K562 (cell line): ENCODE results near the gene CKAP2. TPM values are rescaled to one million over a fixed set of nuclear protein-coding genes. Genes with fewer than 3 reads are reported as not detected.
A peak's percentile ranks its signal among the peaks of the same experiment; 100 is the strongest.

ENCODE experiments used
- C11orf30 ChIP-seq: fragments of 450-650 bp; IDR thresholded peaks from 2 replicates; pipeline ENCODE4 v1.6.1; 2016; ENCODE audit warnings: low read depth, mild to moderate bottlenecking
- ELF1 ChIP-seq: fragments of 200-800 bp; sonication (Bioruptor generic); IDR thresholded peaks from 2 replicates; pipeline ENCODE4 v1.6.1; 2016; ENCODE audit warnings: missing genetic modification characterization, missing compliant biosample characterization
- MAZ ChIP-seq, 2 experiments: fragments of 450-650 bp in 1 of 2; sonication (generic) in 1 of 2; formaldehyde crosslinking; IDR thresholded peaks in 1 of 2; conservative IDR thresholded peaks in 1 of 2; 2 replicates each; pipeline versions ENCODE4 v1.4.0 to v1.5.0; 2020; ENCODE audit warnings: mild to moderate bottlenecking in 1 of 2, missing genetic modification reagents in 1 of 2
- POU5F1 ChIP-seq: fragments of 150-350 bp; IDR thresholded peaks from 2 replicates; pipeline ENCODE4 v1.6.1; 2014; ENCODE audit warnings: borderline replicate concordance, low read length, low read depth, mild to moderate bottlenecking; ENCODE audit not compliant: partially characterized antibody
- RBBP5 ChIP-seq: fragments of 200-600 bp; sonication (generic); IDR thresholded peaks from 2 replicates; pipeline ENCODE4 v1.6.1; 2012; ENCODE audit warnings: borderline replicate concordance, mild to moderate bottlenecking, low read length, control low read depth, inconsistent platforms; ENCODE audit not compliant: insufficient read depth, poor library complexity, severe bottlenecking
- SAFB ChIP-seq: fragments of 200-400 bp; formaldehyde crosslinking; IDR thresholded peaks from 2 replicates; pipeline ENCODE4 v1.6.1; 2017; ENCODE audit warnings: low read depth, low read length, borderline replicate concordance
- SMAD2 ChIP-seq: fragments of 150-350 bp; IDR thresholded peaks from 2 replicates; pipeline ENCODE4 v1.6.1; 2014; ENCODE audit warnings: low read depth, mild to moderate bottlenecking, low read length
- XRCC5 ChIP-seq: fragments of 200-400 bp; formaldehyde crosslinking; IDR thresholded peaks from 2 replicates; pipeline ENCODE4 v1.6.1; 2017; ENCODE audit warnings: low read depth, mild to moderate bottlenecking, low read length
- ZBTB1 ChIP-seq: sonication (generic); formaldehyde crosslinking; IDR thresholded peaks from 2 replicates; pipeline ENCODE4 v1.8.1; 2023; ENCODE audit warnings: missing genetic modification reagents, low read depth, mild to moderate bottlenecking, borderline replicate concordance
- ZBTB17 ChIP-seq: fragments of 450-650 bp; formaldehyde crosslinking; IDR thresholded peaks from 2 replicates; pipeline ENCODE4 v1.4.0; 2020; ENCODE audit warnings: mild to moderate bottlenecking
- ZNF140 ChIP-seq: fragments of 250-450 bp; sonication (Bioruptor Pico); IDR thresholded peaks from 2 replicates; pipeline ENCODE4 v1.8.0; 2021; ENCODE audit warnings: moderate library complexity, mild to moderate bottlenecking, inconsistent platforms
- ZNF589 ChIP-seq: fragments of 200-800 bp; sonication (Bioruptor generic); IDR thresholded peaks from 2 replicates; pipeline ENCODE4 v1.6.1; 2016; ENCODE audit warnings: low read depth, missing genetic modification characterization, missing compliant biosample characterization
- polyA plus RNA-seq, 8 experiments: library from polyadenylated mRNA; depleted of rRNA in 4 of 8; stranded (reverse) in 5 of 8; unstranded in 3 of 8; fragments of >200 nt; fragmentation: Nextera tagmentation in 2 of 8; fragmentation: Illumina TruSeq in 1 of 8; extraction: Ambion mirVana in 2 of 8; extraction: Trizol in 1 of 8; gene quantifications; 2 replicates each; pipeline versions ENCODE4 v1.2.1 to v1.2.3, GENCODE V29; 2011 to 2014; ENCODE audit warnings: inconsistent platforms in 1 of 8, missing spikeins in 1 of 8
- total RNA-seq, 7 experiments: library from RNA; depleted of rRNA in 6 of 7; stranded (reverse); fragments of >200 nt in 6 of 7; fragmentation: Illumina TruSeq in 2 of 7; extraction: Trizol in 2 of 7; gene quantifications; 2 replicates each; pipeline versions ENCODE4 v1.2.1 to v1.2.3, GENCODE V29; 2011 to 2021; ENCODE audit warnings: low replicate concordance in 1 of 7
- TF ChIP-seq, protein P1 (sequence below): fragments of 250-450 bp; sonication (Bioruptor Pico); IDR thresholded peaks from 2 replicates; pipeline ENCODE4 v1.5.1; 2021; ENCODE audit warnings: mild to moderate bottlenecking
- TF ChIP-seq, protein P2 (sequence below): sonication (generic); formaldehyde crosslinking; IDR thresholded peaks from 2 replicates; pipeline ENCODE4 v1.8.0; 2022; ENCODE audit warnings: mild to moderate bottlenecking, missing genetic modification reagents, borderline replicate concordance
- TF ChIP-seq, protein P3 (sequence below), 2 experiments: fragments of 450-650 bp; IDR thresholded peaks; 2 replicates each; pipeline ENCODE4 v1.6.1; 2016
- TF ChIP-seq, protein P4 (sequence below), 2 experiments: fragments of 450-650 bp; IDR thresholded peaks; 2 replicates each; pipeline ENCODE4 v1.6.1; 2018; ENCODE audit warnings: mild to moderate bottlenecking in 2 of 2, low read depth in 1 of 2; ENCODE audit not compliant: partially characterized antibody in 2 of 2

CKAP2 gene
- total and polyA plus RNA-seq, 9 of the 15 experiments (the other 6 are each of a cell fraction or from before 2014, with no cell fraction given) = 21.9 to 63.5 (median 34.8) TPM

DNA sequence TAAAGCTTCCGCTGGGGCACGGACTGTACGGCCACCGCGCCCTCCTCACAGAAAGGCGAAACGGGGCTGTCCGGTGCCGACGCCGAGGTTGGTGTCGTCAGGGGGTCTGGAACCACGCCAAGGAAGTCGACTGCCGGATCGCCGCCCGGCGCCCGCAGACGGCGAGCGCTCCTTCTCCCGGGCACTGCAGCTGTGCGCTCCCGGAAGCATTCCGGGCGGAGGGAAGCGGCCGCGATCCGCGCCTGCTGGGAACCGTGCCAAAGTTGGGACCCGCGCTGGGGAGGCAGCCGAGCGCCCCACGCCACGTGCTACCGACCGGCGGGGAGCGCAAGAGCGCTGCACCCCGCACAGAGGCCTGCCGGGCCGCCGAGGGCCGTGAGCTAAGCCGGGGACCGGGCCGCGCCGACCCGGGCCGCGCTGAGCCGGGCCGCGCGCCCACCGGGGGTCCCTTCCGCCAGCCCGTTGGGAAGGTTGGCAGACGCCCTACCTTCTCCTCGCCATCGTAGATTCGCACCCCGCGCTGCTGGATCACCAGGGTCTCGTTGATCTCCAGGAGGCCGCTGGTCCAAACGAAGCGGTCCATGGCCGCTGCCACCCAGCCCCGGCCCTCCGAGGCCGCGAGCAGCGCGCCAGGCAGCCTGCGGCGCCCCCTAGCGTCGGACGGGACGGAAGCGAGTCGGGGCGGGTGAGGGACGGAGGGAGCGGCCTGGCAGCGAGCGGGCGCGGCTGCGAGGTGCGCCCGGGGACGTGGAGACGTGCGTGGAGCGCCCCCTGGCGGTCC, 5.1 kb upstream of the CKAP2 start, which contains the start of gene VPS36 (continued):
- TF ChIP-seq RBBP5 (peak; percentile 92), ZBTB17 (CRISPR knock-in tag) (0 out of 2 replicates have a peak, but pooled peaks have one; percentile 24), MAZ (CRISPR knock-in tag; conservative IDR thresholded peaks at IDR 0.05 in 1 of 2, IDR thresholded peaks at IDR 0.05 in 1 of 2) (peak; percentile 94 to 96), ZBTB1 (CRISPR knock-in tag) (peak; percentile 83), ZNF589 (CRISPR knock-in tag) (peak; percentile 72; the same call in 1 of the 2 replicates), SAFB (0 out of 2 replicates have a peak, but pooled peaks have one; percentile 26), XRCC5 (peak; percentile 94), ZNF140 (no peak), ELF1 (tag) (peak; percentile 77), POU5F1 (no peak), SMAD2 (no peak), C11orf30 (no peak)
- TF ChIP-seq, protein P1, sequence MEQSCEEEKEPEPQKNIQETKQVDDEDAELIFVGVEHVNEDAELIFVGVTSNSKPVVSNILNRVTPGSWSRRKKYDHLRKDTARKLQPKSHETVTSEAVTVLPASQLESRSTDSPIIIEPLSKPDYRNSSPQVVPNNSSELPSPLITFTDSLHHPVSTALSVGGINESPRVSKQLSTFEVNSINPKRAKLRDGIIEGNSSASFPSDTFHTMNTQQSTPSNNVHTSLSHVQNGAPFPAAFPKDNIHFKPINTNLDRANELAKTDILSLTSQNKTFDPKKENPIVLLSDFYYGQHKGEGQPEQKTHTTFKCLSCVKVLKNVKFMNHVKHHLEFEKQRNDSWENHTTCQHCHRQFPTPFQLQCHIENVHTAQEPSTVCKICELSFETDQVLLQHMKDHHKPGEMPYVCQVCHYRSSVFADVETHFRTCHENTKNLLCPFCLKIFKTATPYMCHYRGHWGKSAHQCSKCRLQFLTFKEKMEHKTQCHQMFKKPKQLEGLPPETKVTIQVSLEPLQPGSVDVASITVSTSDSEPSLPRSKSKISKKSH (CRISPR knock-in tag) = no peak
- TF ChIP-seq, protein P2, sequence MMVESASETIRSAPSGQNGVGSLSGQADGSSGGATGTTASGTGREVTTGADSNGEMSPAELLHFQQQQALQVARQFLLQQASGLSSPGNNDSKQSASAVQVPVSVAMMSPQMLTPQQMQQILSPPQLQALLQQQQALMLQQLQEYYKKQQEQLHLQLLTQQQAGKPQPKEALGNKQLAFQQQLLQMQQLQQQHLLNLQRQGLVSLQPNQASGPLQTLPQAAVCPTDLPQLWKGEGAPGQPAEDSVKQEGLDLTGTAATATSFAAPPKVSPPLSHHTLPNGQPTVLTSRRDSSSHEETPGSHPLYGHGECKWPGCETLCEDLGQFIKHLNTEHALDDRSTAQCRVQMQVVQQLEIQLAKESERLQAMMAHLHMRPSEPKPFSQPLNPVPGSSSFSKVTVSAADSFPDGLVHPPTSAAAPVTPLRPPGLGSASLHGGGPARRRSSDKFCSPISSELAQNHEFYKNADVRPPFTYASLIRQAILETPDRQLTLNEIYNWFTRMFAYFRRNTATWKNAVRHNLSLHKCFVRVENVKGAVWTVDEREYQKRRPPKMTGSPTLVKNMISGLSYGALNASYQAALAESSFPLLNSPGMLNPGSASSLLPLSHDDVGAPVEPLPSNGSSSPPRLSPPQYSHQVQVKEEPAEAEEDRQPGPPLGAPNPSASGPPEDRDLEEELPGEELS (CRISPR knock-in tag) = 0 out of 2 replicates have a peak, but pooled peaks have one; percentile 36
- TF ChIP-seq, protein P3, sequence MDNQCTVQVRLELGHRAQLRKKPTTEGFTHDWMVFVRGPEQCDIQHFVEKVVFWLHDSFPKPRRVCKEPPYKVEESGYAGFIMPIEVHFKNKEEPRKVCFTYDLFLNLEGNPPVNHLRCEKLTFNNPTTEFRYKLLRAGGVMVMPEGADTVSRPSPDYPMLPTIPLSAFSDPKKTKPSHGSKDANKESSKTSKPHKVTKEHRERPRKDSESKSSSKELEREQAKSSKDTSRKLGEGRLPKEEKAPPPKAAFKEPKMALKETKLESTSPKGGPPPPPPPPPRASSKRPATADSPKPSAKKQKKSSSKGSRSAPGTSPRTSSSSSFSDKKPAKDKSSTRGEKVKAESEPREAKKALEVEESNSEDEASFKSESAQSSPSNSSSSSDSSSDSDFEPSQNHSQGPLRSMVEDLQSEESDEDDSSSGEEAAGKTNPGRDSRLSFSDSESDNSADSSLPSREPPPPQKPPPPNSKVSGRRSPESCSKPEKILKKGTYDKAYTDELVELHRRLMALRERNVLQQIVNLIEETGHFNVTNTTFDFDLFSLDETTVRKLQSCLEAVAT (IDR thresholded peaks at IDR 0.05) = no peak
- TF ChIP-seq, protein P4, sequence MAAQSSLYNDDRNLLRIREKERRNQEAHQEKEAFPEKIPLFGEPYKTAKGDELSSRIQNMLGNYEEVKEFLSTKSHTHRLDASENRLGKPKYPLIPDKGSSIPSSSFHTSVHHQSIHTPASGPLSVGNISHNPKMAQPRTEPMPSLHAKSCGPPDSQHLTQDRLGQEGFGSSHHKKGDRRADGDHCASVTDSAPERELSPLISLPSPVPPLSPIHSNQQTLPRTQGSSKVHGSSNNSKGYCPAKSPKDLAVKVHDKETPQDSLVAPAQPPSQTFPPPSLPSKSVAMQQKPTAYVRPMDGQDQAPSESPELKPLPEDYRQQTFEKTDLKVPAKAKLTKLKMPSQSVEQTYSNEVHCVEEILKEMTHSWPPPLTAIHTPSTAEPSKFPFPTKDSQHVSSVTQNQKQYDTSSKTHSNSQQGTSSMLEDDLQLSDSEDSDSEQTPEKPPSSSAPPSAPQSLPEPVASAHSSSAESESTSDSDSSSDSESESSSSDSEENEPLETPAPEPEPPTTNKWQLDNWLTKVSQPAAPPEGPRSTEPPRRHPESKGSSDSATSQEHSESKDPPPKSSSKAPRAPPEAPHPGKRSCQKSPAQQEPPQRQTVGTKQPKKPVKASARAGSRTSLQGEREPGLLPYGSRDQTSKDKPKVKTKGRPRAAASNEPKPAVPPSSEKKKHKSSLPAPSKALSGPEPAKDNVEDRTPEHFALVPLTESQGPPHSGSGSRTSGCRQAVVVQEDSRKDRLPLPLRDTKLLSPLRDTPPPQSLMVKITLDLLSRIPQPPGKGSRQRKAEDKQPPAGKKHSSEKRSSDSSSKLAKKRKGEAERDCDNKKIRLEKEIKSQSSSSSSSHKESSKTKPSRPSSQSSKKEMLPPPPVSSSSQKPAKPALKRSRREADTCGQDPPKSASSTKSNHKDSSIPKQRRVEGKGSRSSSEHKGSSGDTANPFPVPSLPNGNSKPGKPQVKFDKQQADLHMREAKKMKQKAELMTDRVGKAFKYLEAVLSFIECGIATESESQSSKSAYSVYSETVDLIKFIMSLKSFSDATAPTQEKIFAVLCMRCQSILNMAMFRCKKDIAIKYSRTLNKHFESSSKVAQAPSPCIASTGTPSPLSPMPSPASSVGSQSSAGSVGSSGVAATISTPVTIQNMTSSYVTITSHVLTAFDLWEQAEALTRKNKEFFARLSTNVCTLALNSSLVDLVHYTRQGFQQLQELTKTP (IDR thresholded peaks at IDR 0.05; ENCODE audit: low read depth in 1 of 2, partially characterized antibody in 2 of 2) = no peak
